ENCODE data around the gene ATAT1. TPM values are rescaled to one million over a fixed set of nuclear protein-coding genes. Genes with fewer than 3 reads are reported as not detected.

The ATAT1 gene
- total and polyA plus RNA-seq, 10 of the 15 experiments (the other 5 are each of a cell fraction or from before 2014, with no cell fraction given), result 1.1 to 14.2 (median 6.9) TPM

- TF ChIP-seq RELB (IDR thresholded peaks at IDR 0.05; ENCODE audit: low read depth) (peak; percentile 65), SMAD5 (IDR thresholded peaks at IDR 0.05; ENCODE audit: low read depth) (peak; percentile 38), CBX5 (IDR thresholded peaks at IDR 0.05; ENCODE audit: low read depth) (no peak), ZNF384 (IDR thresholded peaks at IDR 0.05; ENCODE audit: borderline replicate concordance, low read depth, low read length) (peak; percentile 74), EED (IDR thresholded peaks at IDR 0.05; ENCODE audit: low read depth) (peak; percentile 67), MEF2A (IDR thresholded peaks at IDR 0.05; ENCODE audit: insufficient read depth, low read depth, low read length) (0 out of 2 replicates have a peak, but pooled peaks have one; percentile 16), NFYB (IDR thresholded peaks at IDR 0.05; ENCODE audit: insufficient read depth, low read depth, low read length) (0 out of 2 replicates have a peak, but pooled peaks have one; percentile 29), BACH1 (IDR thresholded peaks at IDR 0.05; ENCODE audit: borderline replicate concordance) (0 out of 2 replicates have a peak, but pooled peaks have one; percentile 49), SIN3A (IDR thresholded peaks at IDR 0.05; ENCODE audit: low read depth, low read length) (no peak; the same call in 1 of the 2 replicates), BHLHE40 (IDR thresholded peaks at IDR 0.05; ENCODE audit: borderline replicate concordance in 1 of 2, low read depth in 2 of 2, low read length in 1 of 2) (peak in 1 of 2 experiments; percentile 50; a peak in 1 of 4 replicates), HDGF (IDR thresholded peaks at IDR 0.05) (0 out of 2 replicates have a peak, but pooled peaks have one; percentile 75), GABPA (IDR thresholded peaks at IDR 0.05; ENCODE audit: low read depth) (no peak), CHD2 (IDR thresholded peaks at IDR 0.05; ENCODE audit: borderline replicate concordance, low read depth, low read length) (peak; percentile 88; the same call in 1 of the 2 replicates), TCF7 (IDR thresholded peaks at IDR 0.05; ENCODE audit: borderline replicate concordance) (no peak), PAX5 (IDR thresholded peaks at IDR 0.05; ENCODE audit: borderline replicate concordance, low read depth, low read length) (peak; percentile 76; the same call in 1 of the 2 replicates), POLR2AphosphoS2 (IDR thresholded peaks at IDR 0.05; ENCODE audit: low read depth, low read length) (peak; percentile 69; the same call in 1 of the 2 replicates), RB1 (IDR thresholded peaks at IDR 0.05; ENCODE audit: borderline replicate concordance) (peak; percentile 20; the same call in 1 of the 2 replicates), TAF1 (IDR thresholded peaks at IDR 0.05; ENCODE audit: borderline replicate concordance, low read depth, low read length) (peak; percentile 60), ZNF24 (IDR thresholded peaks at IDR 0.05) (no peak)
These were observed 55.8 kb downstream of the ATAT1 start (continued) for GRCh38 chr6:30682143-30683117.

Data from GM12878 (cell line).